HG02970 (cell line): ENCODE data around the gene NLRC5.
"Not testable (repeated sequence)": the region's sequence is repeated elsewhere in the genome, so short reads cannot be mapped to it uniquely, and the experiment has no call there.

Experiments
- ATAC-seq: cut with Tn5 transposase; IDR thresholded peaks from one replicate; pipeline ENCODE4 v1.9.1; 2021; ENCODE audit warnings: mild to moderate bottlenecking, moderate library complexity, moderate number of reproducible peaks; ENCODE audit not compliant: unreplicated experiment, low FRiP score

NLRC5 gene

DNA sequence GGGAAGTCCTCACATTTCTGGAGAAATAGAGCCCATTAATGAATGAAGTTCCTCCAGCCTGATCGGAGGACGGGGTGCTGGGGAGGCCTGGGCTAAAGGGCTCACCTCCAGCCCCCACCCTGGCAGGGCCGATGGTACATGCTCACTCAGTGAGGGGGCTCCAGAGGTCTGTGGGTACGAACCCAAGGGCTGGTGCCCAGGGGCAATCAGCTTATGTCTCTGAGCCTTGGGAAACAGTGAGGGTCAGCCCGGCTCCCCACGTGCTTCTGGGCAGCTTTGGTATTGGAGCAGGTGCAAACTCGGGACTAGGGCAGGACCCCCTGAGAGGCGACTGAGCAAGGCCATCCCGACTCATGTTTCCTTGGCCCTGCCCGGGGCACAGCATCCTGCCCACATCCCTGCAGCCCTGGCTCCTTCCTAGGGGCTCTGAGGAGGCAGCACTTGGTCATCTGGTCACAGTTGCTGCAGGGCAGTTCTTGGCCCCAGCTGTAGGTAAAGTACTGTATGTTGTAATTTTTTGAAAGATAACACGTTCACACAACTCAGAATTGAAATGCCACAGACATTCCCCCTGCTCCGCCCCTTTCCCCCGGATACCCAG lies 28.6 kb upstream of the NLRC5 start:
- no peak for ATAC-seq

DNA sequence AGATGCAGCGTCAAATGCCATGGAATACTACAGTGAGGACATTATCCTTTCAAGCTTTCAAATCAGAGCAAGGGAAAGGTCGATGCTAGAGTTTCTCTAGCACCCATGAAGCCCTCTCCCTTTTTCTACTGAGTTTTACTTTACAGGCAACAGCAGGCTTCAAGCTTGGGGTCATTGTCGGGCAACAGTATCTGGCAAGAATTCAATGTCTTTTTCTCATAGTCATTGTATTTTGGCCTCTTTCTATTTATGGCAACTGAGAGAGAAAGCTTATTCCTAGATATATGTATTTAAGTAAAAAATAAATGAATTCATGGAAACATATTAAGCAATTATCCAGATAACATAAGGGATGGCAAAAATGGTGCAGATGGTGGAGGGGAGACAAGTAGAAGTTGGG lies 28.0 kb upstream of the NLRC5 start:
- ATAC-seq, result no peak

DNA sequence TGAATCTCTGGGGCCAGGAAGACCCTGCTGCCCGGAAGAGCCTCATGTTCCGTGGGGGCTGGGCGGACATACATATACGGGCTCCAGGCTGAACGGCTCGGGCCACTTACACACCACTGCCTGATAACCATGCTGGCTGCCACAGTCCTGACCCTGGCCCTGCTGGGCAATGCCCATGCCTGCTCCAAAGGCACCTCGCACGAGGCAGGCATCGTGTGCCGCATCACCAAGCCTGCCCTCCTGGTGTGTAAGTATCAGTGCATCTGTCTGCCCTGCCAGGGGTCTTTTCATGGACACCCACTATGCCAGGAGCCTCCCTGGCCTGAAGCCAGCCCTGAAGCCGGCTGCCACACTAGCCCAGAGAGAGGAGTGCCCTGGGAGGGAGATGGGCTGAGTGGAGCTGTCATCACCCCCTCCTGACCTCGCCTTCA lies 27.5 kb upstream of the NLRC5 start, which contains the start of gene CETP:
TSS of gene CETP (plus strand) at position 100 of the 431 bp plus-strand sequence. CDS start at position 130, 30 bp downstream.
- no peak for ATAC-seq

DNA sequence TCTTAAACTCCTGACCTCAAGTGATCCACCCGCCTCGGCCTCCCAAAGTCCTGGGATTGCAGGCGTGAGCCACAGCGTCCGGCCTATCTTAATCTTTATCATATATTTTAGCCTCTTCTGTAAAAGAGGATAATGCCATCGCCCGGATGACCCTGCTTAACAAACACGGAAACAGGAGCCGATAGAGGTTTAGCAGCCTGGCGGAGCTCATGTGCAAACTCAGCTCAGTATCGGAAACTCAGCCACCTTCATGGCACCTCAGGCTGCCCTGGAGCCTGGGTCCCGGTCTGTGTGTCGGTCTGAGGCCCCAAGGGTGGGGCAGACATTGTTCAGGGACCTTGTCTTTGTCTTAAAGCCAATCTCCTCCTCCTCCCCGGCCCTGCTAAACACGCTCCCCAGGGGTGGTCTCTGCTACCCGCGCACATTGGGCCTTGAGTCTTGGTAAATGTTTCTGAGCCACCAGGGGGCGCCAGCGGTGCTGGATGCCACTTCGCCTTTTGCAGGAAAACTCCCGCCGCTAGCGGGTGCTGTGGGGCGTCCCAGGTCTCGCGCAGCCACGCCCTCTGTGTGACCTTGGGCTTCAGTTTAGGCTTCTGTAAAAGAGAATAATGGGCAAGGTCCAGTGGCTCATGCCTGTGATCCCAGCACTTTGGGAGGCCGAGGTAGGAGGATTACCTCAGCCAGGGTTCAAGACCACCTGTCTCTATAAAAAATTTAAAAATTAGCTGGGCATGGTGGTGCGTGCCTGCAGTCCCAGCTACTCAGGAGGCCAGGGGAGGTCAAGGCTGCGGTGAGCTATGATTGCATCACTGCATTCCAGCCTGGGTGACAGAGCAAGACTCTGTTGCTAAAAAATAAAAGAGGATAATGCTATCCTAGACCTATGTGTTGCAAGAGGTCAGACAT lies 24.9 kb upstream of the NLRC5 start:
- peak; percentile 73 for ATAC-seq

DNA sequence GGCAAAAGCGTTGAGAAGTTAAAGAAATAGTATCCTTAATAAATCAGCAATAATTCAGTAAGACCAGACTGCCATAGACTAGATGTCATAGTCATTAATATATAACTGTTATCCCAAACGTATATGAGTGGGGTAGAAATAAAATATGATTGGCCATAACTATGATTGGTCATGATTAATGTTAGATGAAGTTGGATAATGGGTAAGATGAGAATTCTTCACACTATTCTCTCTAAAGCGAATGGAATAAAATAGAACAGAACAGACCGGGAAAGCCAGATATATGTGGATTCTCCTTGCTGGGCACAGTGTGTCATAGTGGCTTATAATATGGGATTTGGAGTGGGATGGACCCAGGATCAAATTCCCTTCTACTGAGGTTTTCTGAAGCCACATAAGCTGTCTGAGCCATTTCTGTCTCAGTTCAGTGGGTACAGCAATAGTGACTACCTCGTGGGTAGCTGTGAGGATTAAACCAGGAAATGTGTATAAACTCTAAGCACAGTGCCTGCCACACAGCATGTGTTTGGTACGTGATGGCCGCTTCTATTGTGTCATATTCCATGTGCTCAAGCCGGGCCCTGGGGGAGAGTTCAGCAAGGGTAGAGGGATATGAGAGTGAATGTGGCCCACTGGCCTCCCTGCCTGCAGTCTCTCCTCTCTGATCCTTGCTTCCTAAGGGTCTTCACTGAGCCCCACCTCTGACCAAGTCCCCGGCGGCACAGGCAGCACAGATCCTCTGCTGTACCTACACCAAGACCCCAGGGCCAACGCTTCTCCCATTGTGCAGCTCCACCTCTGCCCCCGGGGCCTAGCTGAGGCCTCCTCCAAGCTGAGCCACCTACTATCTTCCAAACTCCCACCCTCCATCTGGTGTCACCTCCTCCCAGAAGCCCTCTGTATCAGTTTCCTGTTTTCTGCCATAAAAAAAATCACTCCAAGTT lies 23.9 kb upstream of the NLRC5 start:
- ATAC-seq, result no peak

DNA sequence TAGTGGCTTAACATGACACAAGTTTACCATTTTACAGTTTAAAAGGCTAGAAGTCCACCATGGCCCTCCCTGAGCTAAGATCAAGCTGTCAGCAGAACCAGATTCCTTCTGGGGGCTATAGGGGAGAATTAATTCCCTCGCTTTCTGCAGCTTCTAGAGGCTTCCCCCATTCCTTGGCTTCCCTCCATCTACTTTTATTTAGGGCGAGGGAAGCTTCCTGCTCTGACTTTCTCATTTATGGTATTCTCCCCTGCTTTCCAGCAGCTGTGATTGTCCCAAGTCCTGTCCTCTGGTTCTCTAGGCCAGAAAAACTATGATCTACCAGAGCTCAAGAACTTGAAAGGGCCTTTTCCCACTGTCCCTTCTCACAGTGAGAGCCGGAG lies 23.3 kb upstream of the NLRC5 start:
- no peak for ATAC-seq

DNA sequence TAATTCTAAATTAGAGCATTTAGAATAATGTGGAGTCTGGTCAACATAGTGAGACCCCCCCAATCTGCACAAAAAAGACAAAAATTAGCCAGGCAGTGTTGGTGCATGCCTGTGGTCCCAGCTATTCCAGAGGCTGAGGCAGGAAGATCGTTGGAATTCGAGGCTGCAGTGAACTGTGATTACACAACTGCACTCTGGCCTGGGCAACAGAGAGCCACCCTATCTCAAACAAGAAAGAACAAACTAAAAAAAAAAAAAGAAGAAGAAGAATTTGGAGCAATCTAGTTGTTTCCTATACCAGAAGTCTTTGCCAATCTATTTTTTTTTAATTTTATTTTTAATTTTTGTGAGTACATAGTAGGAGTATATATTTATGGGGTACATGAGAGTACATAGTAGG lies 21.6 kb upstream of the NLRC5 start:
- no peak for ATAC-seq

DNA sequence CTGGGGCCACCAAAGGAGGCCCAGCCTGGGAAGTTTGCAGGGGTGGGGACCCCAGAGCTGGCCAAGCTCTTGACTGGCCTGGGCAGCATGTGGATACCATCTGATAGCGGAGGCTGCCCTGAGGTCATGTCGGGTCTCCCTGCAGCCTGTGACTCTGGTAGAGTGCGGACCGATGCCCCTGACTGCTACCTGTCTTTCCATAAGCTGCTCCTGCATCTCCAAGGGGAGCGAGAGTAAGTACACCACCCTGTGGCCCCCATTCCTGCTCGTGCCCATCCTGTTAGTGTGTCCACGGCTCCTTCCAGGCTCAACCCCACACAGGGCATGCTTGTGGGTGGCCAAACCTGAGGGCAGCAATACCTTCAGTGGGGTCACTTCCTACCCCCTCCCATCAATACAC lies 19.6 kb upstream of the NLRC5 start:
- no peak for ATAC-seq

DNA sequence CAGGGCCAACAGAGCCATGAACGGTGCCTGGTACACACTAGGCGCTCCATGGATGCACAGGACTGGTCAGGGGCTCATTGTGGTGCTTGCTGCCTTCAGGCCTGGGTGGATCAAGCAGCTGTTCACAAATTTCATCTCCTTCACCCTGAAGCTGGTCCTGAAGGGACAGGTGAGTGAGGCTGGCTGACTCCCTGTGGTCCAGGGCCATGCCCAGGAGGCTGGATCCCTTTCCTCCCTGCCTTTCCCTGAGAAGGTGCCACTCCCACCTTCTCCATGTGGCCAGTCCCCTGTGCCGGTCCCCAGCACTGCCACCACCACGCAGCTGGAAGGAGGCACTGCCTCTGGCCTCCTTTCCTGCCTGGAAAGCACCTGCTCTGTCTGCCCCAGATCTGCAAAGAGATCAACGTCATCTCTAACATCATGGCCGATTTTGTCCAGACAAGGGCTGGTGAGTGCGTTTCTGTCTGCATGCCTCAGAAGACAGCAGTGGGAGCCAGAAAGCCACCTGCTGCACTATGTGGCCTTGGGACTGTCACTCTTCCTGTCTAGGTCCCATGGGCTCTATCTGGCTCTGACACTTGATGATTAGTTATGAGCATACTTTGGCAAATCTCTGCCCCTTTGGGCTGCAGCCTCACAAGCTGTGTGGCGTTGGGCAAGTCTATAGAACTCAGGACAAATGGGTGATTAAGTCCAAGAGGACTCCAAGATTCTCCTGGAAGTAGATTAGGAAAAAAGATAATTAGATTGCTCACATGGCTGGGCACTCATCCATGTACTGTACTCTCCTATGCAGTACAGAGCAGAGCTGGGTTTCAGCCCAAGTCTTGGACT lies 18.2 kb upstream of the NLRC5 start:
- ATAC-seq, result peak; percentile 45

DNA sequence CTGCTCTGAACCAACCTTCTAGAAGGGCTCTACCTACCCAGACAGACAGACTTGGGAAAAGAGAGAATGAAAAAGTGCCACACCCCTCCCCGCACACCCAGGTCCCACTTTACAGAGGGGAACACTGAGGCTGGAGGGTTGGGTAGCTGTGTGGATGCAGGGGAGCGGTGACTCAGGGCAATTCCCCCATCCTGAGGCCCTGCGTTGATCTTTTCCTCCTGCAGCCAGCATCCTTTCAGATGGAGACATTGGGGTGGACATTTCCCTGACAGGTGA lies 17.7 kb upstream of the NLRC5 start:
- ATAC-seq, result no peak

DNA sequence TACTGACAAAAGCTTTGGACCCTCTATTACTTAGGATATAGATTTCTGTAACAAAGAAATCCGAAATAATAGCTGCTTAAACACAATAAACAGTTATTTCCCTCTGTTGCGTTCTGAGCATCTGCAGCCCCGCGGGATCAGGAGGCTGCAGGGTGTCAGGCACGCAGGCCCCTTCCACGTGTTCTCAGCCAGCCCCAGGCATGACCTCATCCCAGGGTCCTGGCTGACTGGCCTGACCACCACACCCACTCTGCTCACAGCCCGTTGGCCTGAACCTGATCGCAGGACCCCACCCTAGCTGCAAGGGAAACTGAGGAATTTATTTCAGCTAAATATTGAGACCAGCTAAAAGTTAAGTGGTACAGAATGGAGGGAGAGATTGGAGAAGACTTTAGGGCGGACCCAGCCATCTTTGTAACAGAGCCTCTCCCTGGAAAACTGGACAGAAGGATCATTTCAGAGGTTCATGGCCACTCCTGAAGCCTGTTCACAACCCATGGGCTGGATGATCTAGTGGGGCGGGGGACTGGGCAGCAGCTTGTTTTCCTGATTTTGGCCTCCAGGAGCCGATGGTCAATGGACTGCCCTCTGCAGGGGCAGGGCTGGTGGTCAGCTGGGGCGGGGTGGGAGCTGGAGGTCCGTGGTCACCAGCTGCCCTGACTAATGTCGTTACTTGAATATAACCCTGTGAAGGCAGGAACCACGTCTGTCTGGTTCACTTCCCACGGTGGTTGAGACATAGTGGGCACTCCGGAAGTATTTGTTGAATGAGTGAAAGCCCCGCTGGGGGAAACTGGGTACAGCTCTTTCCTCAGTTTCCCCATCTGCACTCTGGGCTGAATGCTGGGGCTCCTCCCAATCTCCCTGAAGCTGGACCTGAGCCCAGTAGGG lies 16.7 kb upstream of the NLRC5 start:
- ATAC-seq, result no peak

DNA sequence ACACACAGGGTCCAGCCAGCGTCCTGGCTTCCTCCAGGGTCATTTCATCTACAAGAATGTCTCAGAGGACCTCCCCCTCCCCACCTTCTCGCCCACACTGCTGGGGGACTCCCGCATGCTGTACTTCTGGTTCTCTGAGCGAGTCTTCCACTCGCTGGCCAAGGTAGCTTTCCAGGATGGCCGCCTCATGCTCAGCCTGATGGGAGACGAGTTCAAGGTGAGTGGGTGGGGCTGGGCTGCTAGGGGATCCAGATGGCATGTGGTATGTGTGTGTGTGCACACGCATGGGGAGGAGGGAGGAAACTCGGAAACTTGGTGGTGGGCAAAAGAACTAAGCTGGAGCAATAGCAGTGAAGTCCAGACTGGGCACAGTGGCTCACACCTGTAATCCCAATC lies 16.1 kb upstream of the NLRC5 start:
- ATAC-seq, result no peak

DNA sequence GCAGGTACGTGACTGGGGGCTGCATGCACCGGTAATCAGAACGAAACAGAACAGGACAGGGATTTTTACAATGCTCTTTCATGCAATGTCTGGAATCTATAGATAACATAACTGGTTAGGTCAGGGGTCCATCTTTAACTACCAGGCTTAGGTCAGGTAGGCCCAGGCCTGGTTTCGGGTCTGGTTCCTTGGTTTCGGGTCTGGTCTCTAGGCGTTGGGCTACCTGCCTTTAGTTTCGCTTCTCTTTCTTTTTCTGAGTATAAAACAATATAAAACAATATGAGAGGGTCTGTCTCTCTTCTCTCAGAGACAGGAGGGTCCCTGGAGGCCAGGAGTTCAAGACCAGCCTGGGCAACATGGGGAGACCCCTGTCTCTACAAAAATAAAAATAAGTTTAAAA lies 15.5 kb upstream of the NLRC5 start:
- not testable (repeated sequence) for ATAC-seq

DNA sequence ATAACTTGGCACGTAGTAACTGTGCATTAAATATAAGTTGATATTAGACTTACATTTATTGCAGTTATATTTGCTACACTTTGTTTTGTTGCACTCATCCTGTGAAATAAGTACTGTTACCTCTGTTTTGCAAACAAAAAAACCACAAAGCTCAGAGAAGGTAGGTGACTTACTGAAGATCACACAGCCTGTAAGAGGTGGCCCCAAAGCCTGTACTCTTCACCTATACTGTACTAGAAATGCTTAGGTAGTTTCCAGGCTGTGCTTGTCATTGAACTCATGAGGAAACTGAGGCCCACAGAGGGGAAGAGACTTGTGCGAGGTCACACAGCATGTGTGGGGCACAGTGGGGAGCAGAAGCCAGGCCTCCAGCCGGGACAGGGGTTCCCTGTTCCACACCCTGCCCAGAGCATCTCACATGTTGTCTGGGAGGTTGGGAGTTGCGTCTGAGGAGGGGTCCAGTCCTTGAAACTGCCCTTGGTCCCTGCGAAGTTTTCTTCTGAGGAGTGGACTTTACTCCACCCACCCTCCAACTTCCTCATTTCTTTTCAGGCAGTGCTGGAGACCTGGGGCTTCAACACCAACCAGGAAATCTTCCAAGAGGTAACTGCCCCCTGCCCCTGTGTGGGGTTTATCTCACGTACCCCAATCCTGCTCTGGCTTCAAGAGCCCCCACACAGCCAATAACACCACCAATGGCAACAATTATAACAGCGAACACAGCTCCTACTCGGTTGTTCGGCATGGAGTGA lies 14.6 kb upstream of the NLRC5 start:
- ATAC-seq, result no peak

DNA sequence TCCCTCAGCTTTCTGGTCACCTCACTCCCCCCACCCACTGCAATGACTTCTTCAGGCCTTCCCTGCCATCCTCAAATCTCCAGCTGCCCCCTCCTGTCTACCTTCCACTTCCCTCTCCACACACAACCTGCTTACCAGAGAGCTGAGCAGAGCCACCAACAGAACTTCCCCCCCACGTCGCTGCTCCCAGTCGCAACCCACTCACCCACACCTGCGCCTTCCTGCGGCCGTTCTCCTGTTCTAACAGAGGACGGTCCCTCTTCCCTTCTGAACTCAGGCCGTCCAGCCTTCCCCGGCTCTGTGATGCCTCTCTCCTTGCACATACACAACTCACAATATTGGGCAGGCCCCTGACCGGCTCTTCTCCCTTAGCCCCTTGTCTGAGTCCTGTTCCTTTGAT lies 13.6 kb upstream of the NLRC5 start:
- no peak for ATAC-seq

DNA sequence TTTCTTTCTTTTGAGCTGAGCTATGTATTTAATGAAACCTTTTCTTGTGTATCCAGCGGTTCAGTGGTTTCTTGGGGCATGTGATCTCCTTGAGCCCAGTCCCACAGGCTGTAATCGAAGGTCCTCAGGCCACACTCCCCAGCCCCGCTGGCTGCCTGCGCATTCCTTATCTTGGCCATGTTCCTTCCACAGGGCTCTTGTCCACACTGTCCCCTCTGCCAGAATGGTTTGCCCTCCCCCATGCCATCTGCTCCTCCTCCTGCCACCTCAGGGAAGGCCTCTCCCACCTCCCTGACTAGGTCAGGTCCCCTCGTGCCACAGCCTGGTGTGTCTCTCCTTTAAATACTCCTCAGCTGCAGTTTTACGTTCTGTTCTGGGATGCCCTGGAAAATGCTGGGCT lies 12.1 kb upstream of the NLRC5 start:
- no peak for ATAC-seq

DNA sequence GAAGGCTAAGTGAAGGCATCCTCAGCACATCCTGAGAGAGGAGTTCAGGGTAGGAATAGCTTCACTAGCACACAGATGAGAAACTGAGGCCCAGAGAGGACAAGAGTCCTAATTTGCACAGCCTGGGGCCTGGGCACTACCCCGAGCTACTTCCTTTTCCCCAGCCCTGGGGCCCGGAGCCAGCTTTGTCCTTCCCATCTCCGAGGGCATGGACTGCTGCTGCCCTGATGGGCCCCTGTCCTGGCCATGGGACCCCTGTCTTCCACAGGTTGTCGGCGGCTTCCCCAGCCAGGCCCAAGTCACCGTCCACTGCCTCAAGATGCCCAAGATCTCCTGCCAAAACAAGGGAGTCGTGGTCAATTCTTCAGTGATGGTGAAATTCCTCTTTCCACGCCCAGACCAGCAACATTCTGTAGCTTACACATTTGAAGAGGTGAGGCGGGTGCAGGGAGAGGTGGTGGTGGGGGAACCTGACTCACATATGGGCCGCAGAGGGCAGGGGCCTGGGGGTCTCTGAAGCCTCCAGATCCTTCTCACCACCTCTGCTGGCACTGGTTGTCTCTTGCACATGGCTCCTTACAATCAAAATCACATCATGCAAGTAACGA lies 11.4 kb upstream of the NLRC5 start:
- ATAC-seq, result no peak

DNA sequence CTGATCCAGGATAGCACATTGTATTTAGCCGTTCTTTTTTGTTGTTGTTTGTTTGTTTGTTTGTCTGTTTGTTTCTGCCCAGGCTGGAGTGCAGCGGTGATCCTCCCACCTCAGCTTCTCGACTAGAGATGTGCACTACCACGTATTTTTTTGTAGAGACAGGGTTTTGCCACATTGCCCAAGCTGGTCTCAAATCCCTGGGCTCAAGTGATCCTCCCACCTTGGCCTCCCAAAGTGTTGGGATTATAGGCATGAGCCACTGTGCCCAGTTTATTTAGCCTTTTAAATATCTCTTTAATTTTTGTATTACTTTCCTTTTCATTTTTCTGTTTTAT lies 9.2 kb upstream of the NLRC5 start:
- no peak for ATAC-seq
